ENCODE data around the gene NDUFB7. TPM values are rescaled to one million over a fixed set of nuclear protein-coding genes. Genes with fewer than 3 reads are reported as not detected.
"Not testable (repeated sequence)": the region's sequence is repeated elsewhere in the genome, so short reads cannot be mapped to it uniquely, and the experiment has no call there.

The NDUFB7 gene
- total and polyA plus RNA-seq, 11 donors, result 290 to 1,747 (median 432) TPM

DNA sequence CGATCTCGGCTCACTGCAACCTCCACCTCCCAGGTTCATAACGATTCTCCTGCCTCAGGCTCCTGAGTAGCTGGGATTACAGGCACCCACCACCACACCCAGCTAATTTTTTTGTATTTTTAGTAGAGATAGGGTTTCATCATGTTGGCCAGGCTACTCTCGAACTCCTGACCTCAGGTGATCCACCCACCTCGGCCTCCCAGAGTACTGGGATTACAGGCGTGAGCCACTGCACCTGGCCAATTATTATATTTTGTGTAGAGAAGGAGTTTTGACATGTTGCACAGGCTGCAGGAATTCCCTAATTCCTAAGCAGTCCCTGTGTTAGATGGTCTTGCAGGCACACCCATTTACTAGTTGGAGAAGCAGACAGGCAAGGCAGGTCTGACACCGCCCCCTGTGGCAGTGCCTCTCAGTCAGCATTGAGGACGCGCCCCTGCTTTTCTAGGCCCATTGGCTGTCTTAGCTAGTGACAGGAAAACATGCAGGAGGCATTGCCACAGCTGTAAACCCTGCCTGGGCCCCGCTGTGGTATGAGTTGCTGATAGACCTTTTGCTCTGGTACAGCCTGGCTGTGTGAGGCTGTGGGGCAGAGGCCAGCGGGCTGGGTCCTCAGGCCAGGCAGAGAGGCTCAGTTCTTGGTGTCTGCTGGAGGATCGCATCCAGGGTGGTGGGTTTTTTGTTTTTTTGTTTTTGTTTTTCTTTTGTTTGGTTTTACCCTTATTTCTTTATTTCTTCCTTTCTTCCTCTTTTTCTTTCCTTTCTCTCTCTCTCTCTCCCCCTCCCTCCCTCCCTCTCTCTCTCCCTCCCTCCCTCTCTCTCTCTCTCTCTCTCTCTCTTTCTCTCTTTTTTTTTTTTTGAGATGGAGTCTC, 20.5 kb downstream of the NDUFB7 start:
- peaks cover 0 to 33% (median 10%) of the 10 kb centered on the region in 9 donors for H3K36me3 ChIP-seq
- H3K9me3 ChIP-seq; intact Hi-C loops (cut with DNase I); H3K27me3 ChIP-seq; H3K4me3 ChIP-seq: not testable (repeated sequence)
- TF ChIP-seq CTCF (IDR thresholded peaks at IDR 0.05), result peak in 11 of 12 donors; percentile 19 to 41 (median 24)
- WGBS, 4 donors, result 61 to 76% (median 69%) methylated on average over 12 of the region's 12 CpGs
- ATAC-seq (peak; percentile 72 to 84 (median 80)), DNase-seq (peak in 4 of 5 donors; percentile 58 to 76 (median 67))
- peak overlapping the region in 8 of 12 donors; percentile 1 to 64 (median 18) for H3K27ac ChIP-seq
- peaks cover 0 to 51% (median 17%) of the 10 kb centered on the region in 12 donors for H3K4me1 ChIP-seq

- TF ChIP-seq CTCF (IDR thresholded peaks at IDR 0.05) (no peak), POLR2A (IDR thresholded peaks at IDR 0.05) (no peak)
- H3K36me3 ChIP-seq, result peaks cover 0 to 33% (median 10%) of the 10 kb centered on the region in 9 donors
- H3K9me3 ChIP-seq, result no peaks in the 10 kb centered on the region
- DNase-seq (peak in 1 of 5 donors; percentile 42), ATAC-seq (no peak)
- no peaks in the 10 kb centered on the region for H3K27me3 ChIP-seq
- H3K4me1 ChIP-seq, result peaks cover 0 to 55% (median 18%) of the 10 kb centered on the region in 12 donors
- 45 to 60% (median 53%) methylated on average over 9 to 15 of the region's 15 CpGs for WGBS, 4 donors
- no peak overlapping the region for H3K4me3 ChIP-seq
- H3K27ac ChIP-seq, result peak overlapping the region in 2 of 12 donors; percentile 4 to 42
- intact Hi-C loops (cut with DNase I), result no loop called here
These were observed 21.6 kb downstream of the NDUFB7 start for GRCh38 chr19:14550201-14550754.

DNA sequence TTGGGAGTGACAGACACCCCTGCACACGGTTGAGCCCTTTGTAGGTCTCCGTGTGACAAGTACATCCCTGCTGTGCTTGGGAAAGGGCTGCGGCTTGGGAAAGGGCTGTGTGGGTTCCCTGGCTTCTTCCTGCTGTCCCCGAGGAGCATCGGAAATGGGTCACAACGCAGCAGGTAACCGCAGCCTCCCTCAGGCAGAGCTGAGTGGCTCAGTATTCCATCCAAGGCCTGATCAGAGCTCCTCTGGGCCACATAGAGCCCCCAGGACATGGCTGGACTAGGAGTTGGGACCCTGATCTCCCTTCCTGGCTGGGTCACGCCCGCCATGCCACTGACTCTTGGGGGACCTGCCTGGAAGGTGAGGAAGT, 26.2 kb downstream of the NDUFB7 start:
- H3K27me3 ChIP-seq, result no peaks in the 10 kb centered on the region
- peaks cover 0 to 45% (median 23%) of the 10 kb centered on the region in 12 donors for H3K4me1 ChIP-seq
- ATAC-seq, result peak in 1 of 4 donors; percentile 10
- no peaks in the 10 kb centered on the region for H3K9me3 ChIP-seq
- intact Hi-C loops (cut with DNase I), result no loop called here
- peaks cover 0 to 26% (median 6%) of the 10 kb centered on the region in 9 donors for H3K36me3 ChIP-seq
- TF ChIP-seq CTCF (IDR thresholded peaks at IDR 0.05) (no peak), POLR2A (IDR thresholded peaks at IDR 0.05) (no peak)
- DNase-seq, result no peak
- peak overlapping the region in 2 of 12 donors; percentile 10 to 54 for H3K27ac ChIP-seq
- no peak overlapping the region for H3K4me3 ChIP-seq
- 74 to 82% (median 78%) methylated on average over 7 to 9 of the region's 9 CpGs for WGBS, 4 donors

Data from heart left ventricle (tissue), 16 donors.